NB4 (cell line): ENCODE data around the gene NSMCE1.

Source experiments
- DNase-seq: peaks from one replicate; pipeline ENCODE4 v3.0.0; 2010; ENCODE audit warnings: low read depth
- H3K4me3 ChIP-seq: one replicate; pipeline ENCODE4 v1.5.1; 2011; ENCODE audit warnings: mild to moderate bottlenecking, low read depth, low read length, moderate library complexity
- MYC ChIP-seq: IDR thresholded peaks from 2 replicates; pipeline ENCODE4 v1.6.1; 2011; ENCODE audit warnings: low read depth, low read length
- POLR2A ChIP-seq: IDR thresholded peaks from 2 replicates; pipeline ENCODE4 v1.6.1; 2011; ENCODE audit warnings: mild to moderate bottlenecking; ENCODE audit not compliant: insufficient read length; ENCODE audit errors: extremely low read depth
- TF ChIP-seq, protein P1 (sequence below): IDR thresholded peaks from one replicate; pipeline ENCODE4 v1.5.1; 2012; ENCODE audit warnings: low read depth, low read length
- TF ChIP-seq, protein P2 (sequence below): IDR thresholded peaks from 2 replicates; pipeline ENCODE4 v1.6.1; 2011; ENCODE audit warnings: low read depth, low read length

NSMCE1 gene

DNA sequence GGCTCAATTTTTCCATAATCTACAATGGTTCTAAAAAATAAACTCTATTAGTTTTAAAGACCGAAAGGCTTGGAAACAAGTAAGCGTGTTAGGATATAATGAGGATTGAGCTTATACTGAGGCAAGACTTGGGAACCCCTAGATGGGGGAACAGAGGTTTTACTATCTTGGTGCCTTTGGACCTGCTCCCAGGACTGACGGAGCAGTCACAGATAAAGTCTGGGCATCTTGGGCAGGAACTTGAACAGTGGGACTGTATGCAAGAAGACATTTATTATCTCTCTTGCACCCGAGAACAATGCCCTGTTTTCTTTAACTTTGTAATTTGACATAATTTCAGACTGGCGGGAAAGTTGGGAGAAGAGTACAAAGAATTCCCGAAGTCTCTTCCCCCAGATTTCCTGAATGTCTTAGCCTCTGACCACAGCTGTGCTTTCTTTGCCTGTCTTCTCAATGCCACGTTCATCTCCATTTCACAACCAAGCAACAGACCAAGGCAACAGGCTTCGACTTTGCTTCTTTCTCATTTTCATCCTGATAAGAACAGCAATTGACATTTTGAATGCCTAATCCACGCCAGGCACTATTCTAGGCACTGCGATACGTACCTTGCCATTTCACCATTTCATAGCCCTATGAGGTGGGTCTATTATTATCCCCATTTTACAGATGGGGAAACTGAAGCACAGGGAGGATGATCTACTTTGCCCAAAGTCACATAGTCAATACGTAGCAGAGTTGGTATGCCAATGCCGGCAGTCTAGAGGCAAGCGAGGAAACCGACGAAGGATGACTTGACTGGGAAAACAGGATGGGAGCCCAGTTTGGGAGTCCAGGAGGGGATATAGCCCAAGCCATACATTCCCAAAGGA is 42.2 kb upstream of the NSMCE1 start:
- TF ChIP-seq MYC, result no peak
- TF ChIP-seq POLR2A, result no peak
- TF ChIP-seq, protein P1, sequence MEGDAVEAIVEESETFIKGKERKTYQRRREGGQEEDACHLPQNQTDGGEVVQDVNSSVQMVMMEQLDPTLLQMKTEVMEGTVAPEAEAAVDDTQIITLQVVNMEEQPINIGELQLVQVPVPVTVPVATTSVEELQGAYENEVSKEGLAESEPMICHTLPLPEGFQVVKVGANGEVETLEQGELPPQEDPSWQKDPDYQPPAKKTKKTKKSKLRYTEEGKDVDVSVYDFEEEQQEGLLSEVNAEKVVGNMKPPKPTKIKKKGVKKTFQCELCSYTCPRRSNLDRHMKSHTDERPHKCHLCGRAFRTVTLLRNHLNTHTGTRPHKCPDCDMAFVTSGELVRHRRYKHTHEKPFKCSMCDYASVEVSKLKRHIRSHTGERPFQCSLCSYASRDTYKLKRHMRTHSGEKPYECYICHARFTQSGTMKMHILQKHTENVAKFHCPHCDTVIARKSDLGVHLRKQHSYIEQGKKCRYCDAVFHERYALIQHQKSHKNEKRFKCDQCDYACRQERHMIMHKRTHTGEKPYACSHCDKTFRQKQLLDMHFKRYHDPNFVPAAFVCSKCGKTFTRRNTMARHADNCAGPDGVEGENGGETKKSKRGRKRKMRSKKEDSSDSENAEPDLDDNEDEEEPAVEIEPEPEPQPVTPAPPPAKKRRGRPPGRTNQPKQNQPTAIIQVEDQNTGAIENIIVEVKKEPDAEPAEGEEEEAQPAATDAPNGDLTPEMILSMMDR, result no peak
- TF ChIP-seq, protein P2, sequence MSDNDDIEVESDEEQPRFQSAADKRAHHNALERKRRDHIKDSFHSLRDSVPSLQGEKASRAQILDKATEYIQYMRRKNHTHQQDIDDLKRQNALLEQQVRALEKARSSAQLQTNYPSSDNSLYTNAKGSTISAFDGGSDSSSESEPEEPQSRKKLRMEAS, result no peak
- no peak overlapping the region for H3K4me3 ChIP-seq
- no peak for DNase-seq

DNA sequence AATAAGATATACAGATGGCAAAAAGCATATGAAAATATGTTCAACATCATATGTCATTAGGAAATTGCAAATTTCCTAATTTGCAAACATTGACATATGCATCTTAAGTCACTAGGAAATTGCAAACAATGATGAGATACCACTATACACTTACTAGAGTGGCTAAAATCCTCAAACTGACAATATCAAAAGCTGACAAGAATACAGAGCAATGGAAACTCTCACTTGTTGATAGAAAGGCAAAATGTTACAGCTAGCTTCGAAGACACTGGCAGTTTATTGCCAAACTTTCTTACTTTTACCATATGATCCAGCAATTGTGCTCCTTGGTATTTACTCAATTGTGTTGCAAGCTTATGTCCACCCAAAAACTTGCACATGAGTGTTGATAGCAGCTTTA is 40.2 kb upstream of the NSMCE1 start:
- no peak for DNase-seq
- H3K4me3 ChIP-seq, result no peak overlapping the region
- TF ChIP-seq, protein P2, result no peak
- TF ChIP-seq POLR2A (no peak), MYC (no peak)
- TF ChIP-seq, protein P1, result no peak

DNA sequence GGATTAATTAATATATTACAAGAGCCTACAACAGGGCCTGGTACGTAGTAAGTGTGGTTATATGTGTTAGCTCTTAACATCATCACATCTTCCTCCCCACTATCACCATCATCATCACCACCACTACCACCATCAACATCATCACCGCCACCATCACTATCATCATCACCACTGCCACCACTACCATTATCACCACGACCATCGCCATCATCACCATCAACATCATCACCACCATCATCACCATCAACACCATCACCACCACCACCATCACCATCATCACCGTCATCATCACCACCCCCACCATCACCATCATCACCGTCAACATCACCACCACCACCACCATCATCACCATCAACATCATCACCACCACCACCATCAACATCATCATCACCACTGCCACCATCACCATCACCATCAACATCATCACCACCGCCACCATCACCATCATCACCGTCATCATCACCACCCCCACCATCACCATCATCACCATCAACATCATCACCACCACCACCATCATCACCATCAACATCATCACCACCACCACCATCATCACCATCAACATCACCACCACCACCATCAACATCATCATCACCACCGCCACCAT is 37.4 kb upstream of the NSMCE1 start:
- TF ChIP-seq MYC, result no peak
- TF ChIP-seq, protein P2, result no peak
- TF ChIP-seq POLR2A, result no peak
- TF ChIP-seq, protein P1, result no peak
- H3K4me3 ChIP-seq, result no peak overlapping the region
- no peak for DNase-seq

DNA sequence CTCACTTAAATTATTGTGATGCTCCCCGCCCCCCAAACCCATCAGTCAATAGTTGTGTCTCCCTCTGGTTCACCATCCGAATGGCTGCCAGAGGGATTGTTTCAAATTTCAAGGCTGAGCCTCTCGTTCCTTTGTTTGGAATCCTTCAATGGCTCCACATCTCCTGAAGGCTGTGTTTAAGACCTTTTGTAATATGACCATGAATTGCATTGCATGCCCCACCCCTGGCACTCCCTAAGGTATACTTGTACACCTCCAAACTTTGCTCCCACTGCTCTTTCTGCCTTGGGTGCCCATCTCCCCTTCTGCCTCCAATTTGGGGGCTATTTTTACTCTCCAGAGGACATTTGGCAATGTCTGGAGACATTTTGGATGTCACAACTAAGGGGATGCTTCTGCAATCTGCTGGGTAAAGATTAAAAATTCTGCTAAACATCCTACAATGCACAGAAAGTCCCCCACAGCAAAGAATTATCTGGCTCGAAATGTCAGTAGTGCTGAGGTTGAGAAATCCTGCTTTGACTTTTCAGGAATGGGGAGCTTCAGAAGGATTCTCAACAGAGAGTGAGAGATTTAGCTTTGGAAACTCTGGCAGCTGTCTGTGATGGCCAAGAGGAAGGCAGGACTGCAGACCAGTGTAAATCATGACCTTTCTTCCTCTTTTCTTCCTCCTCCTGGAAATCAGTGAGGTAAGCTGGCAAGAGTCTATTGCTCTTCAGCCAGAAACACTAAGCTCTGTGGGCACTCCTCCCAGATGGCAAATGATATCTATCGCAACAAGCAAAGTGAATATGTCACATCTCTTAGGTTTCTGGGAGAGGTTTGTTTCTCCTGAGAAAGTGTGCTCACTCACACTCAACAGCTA is 36.5 kb upstream of the NSMCE1 start:
- TF ChIP-seq MYC (no peak), POLR2A (no peak)
- TF ChIP-seq, protein P2, result no peak
- TF ChIP-seq, protein P1, result no peak
- H3K4me3 ChIP-seq, result no peak overlapping the region
- DNase-seq, result peak; percentile 48

DNA sequence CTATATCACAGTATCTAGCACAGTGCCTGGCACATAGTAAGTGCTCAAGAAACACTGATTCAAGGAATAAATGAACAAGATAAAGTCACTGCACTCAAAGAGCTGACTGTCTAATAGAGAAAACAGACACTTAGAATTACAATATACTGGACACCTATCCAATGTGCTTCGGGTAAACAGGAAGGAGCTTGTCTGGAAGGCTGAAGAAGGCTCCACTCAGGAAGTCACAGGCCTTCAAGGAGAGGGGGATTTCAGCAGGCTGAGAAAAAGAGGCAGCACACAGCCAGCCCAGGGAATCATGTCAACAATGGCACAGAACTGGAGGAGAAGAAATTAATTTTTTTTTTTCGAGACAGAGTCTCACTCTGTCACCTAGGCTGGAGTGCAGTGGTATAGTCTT is 35.5 kb upstream of the NSMCE1 start:
- TF ChIP-seq, protein P1, result no peak
- TF ChIP-seq POLR2A (no peak), MYC (no peak)
- TF ChIP-seq, protein P2, result no peak
- H3K4me3 ChIP-seq, result no peak overlapping the region
- no peak for DNase-seq
